T-cell (primary cell): ENCODE results near the gene IGSF6. TPM values are rescaled to one million over a fixed set of nuclear protein-coding genes. Genes with fewer than 3 reads are reported as not detected.

Experiments used
- ATAC-seq, 4 experiments: fragments of 200-7000 bp in 3 of 4; fragments of 150-1000 bp in 1 of 4; cut with Tn5 transposase; replicated peaks in 1 of 4; 1 replicate in 3 of 4; 2 replicates in 1 of 4; pipeline ENCODE4 v1.10.0; 2021; ENCODE audit warnings: moderate library complexity in 3 of 4, mild to moderate bottlenecking in 2 of 4, moderate number of reproducible peaks in 1 of 4
- CTCF ChIA-PET, 2 donors: fragments of 300-600 bp; sonication (Branson Sonifier 250); formaldehyde crosslinking; loops; one replicate each; lab custom pipeline; 2022; ENCODE audit warnings: antibody characterized with exemption in 2 of 2; lab: Charles Lee
- POLR2A ChIA-PET, 2 donors: fragments of 300-600 bp; sonication (Branson Sonifier 250); formaldehyde crosslinking; loops; one replicate each; lab custom pipeline; 2022; ENCODE audit warnings: antibody characterized with exemption in 2 of 2; lab: Charles Lee
- DNase-seq, 35 experiments: peaks; one replicate each; pipeline versions ENCODE4 v3.0.0 to v3.0.0-alpha.2; 2013 to 2023
- H3K27ac ChIP-seq: one replicate; pipeline ENCODE4 v1.5.1; 2013; ENCODE audit warnings: low read length
- H3K27me3 ChIP-seq, 2 experiments: replicated peaks in 1 of 2; 1 replicate in 1 of 2; 2 replicates in 1 of 2; pipeline versions ENCODE4 v1.6.1 to v1.7.0; 2013; ENCODE audit warnings: low read length in 1 of 2, mixed read lengths in 1 of 2; ENCODE audit not compliant: control insufficient read depth in 2 of 2, insufficient read depth in 2 of 2; ENCODE audit errors: extremely low read depth in 1 of 2
- H3K36me3 ChIP-seq, 2 donors: 1 replicate in 1 of 2; 2 replicates in 1 of 2; pipeline versions ENCODE4 v1.6.1 to v1.7.0; 2013; ENCODE audit warnings: low read length in 1 of 2; ENCODE audit not compliant: control insufficient read depth in 2 of 2, insufficient read depth in 1 of 2; ENCODE audit errors: extremely low read depth in 1 of 2
- H3K4me1 ChIP-seq, 2 experiments: 1 replicate in 1 of 2; 2 replicates in 1 of 2; pipeline versions ENCODE4 v1.6.1 to v1.7.0; 2013; ENCODE audit warnings: low read length in 2 of 2, mixed read lengths in 1 of 2; ENCODE audit not compliant: insufficient read depth in 2 of 2, control insufficient read depth in 1 of 2; ENCODE audit errors: extremely low read depth in 1 of 2
- H3K4me3 ChIP-seq, 2 donors: 1 replicate in 1 of 2; 2 replicates in 1 of 2; pipeline versions ENCODE4 v1.5.1 to v1.7.0; 2013; ENCODE audit warnings: mild to moderate bottlenecking in 2 of 2, low read length in 1 of 2, moderate library complexity in 1 of 2; ENCODE audit not compliant: control insufficient read depth in 1 of 2; ENCODE audit errors: extremely low read depth in 1 of 2
- H3K9me3 ChIP-seq: 2 replicates; pipeline ENCODE4 v1.7.0; 2013
- H3K27ac Mint-ChIP-seq, 2 donors: one replicate each; pipeline ENCODE4 v1.8.0; 2020 to 2021; ENCODE audit warnings: mild to moderate bottlenecking in 2 of 2, mixed read lengths in 2 of 2
- H3K27me3 Mint-ChIP-seq, 2 donors: one replicate each; pipeline ENCODE4 v1.8.0; 2021 to 2022; ENCODE audit warnings: mixed read lengths in 2 of 2
- H3K36me3 Mint-ChIP-seq: one replicate; pipeline ENCODE4 v1.8.0; 2021; ENCODE audit warnings: mixed read lengths
- H3K4me1 Mint-ChIP-seq, 3 donors: one replicate each; pipeline ENCODE4 v1.8.0; 2020 to 2022; ENCODE audit warnings: mixed read lengths in 3 of 3, mild to moderate bottlenecking in 1 of 3
- H3K4me3 Mint-ChIP-seq, 3 donors: one replicate each; pipeline ENCODE4 v1.8.0; 2020 to 2022; ENCODE audit warnings: mild to moderate bottlenecking in 3 of 3, mixed read lengths in 3 of 3, moderate library complexity in 3 of 3
- H3K9me3 Mint-ChIP-seq, 3 donors: one replicate each; pipeline ENCODE4 v1.8.0; 2020 to 2022; ENCODE audit warnings: mixed read lengths in 3 of 3
- WGBS: methylation state at CpG from one replicate; pipeline ENCODE4 v1.1.5; 2013; ENCODE audit warnings: missing lambda C conversion rate; ENCODE audit not compliant: insufficient coverage; 5-methylcytosine and 5-hydroxymethylcytosine counted together
- total RNA-seq, 35 experiments: library from RNA in 6 of 35; stranded (reverse) in 6 of 35; fragments of 120-200 nt in 1 of 35; gene quantifications; one replicate each; pipeline versions ENCODE4 v1.2.1 to v1.2.4 and lab custom pipeline; 2013 to 2026

Gene IGSF6
- total RNA-seq, 5 donors from 2014 or later (not counting 1 experiment from before 2014, with no cell fraction given), result 0.15 to 0.60 (median 0.28) TPM

DNA sequence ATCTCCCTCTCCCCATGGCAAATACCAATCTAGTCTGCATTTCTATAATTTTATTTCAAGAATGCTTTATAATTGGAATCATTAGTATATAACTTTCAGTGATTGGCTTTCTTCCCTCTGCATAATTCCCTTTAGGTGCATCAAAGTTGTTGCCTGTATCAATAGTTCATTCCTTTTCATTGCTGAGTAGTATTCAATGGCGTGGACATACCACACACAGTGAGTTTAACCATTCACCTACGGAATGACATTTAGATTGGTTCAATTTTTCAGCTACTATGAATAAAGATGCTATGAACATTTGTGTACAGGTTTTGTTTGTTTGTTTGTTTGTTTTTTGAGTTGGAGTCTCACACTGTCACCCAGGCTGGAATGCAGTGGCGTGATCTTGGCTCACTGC is 21.1 kb upstream of the IGSF6 start:
- no peak overlapping the region for H3K27ac ChIP-seq
- Mint-ChIP-seq H3K36me3 (peaks cover 3% of the 10 kb centered on the region), H3K4me1 (no peaks in the 10 kb centered on the region), H3K27ac (no peak overlapping the region), H3K4me3 (no peak overlapping the region), H3K27me3 (peaks cover 3 to 6% of the 10 kb centered on the region in 2 donors), H3K9me3 (peaks cover 4 to 5% (median 4%) of the 10 kb centered on the region in 3 donors)
- 100% methylated on average over 1 of the region's 3 CpGs for WGBS
- H3K36me3 ChIP-seq, result no peaks in the 10 kb centered on the region
- no peak overlapping the region for H3K4me3 ChIP-seq
- ChIA-PET POLR2A (no interaction called here), CTCF (no interaction called here)
- H3K27me3 ChIP-seq, result peaks cover 0 to 7% of the 10 kb centered on the region in 2 experiments
- no peaks in the 10 kb centered on the region for H3K4me1 ChIP-seq
- ATAC-seq (no peak), DNase-seq (no peak)
- no peaks in the 10 kb centered on the region for H3K9me3 ChIP-seq

DNA sequence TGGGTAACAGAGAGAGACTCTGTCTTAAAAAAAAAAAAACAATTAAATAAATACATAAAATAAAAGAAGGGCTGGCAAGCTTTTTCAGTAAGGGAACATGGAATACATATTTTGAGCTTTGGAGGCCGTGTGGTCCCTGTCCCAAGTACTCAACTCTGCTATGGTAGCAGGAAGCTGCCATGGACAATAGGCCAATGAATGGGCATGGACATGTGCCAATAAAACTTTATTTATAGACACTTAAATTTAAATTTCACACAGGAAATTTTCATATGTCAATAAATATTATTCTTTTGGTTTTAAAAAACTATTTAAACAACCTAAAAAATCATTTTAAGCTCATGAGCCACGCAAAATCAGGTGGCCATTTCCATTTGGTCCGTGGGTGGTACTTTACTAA is 15.2 kb upstream of the IGSF6 start:
- ATAC-seq (no peak), DNase-seq (no peak)
- 83% methylated on average over 3 of the region's 3 CpGs for WGBS
- Mint-ChIP-seq H3K4me1 (peaks cover 3 to 10% (median 10%) of the 10 kb centered on the region in 3 donors), H3K9me3 (no peaks in the 10 kb centered on the region), H3K36me3 (no peaks in the 10 kb centered on the region), H3K27ac (no peak overlapping the region), H3K4me3 (no peak overlapping the region), H3K27me3 (peaks cover 5 to 6% of the 10 kb centered on the region in 2 donors)
- H3K4me3 ChIP-seq, result no peak overlapping the region
- no peaks in the 10 kb centered on the region for H3K36me3 ChIP-seq
- no peaks in the 10 kb centered on the region for H3K9me3 ChIP-seq
- ChIA-PET CTCF (interaction anchor here (0.5 to 1.1 kb wide), 3 partner anchors 10 to 25 kb away, joined by 3 read pairs; no protein-coding TSS in a partner anchor), POLR2A (no interaction called here)
- H3K4me1 ChIP-seq, result peaks cover 3 to 7% of the 10 kb centered on the region in 2 experiments
- H3K27me3 ChIP-seq, result peaks cover 0 to 17% of the 10 kb centered on the region in 2 experiments
- no peak overlapping the region for H3K27ac ChIP-seq

DNA sequence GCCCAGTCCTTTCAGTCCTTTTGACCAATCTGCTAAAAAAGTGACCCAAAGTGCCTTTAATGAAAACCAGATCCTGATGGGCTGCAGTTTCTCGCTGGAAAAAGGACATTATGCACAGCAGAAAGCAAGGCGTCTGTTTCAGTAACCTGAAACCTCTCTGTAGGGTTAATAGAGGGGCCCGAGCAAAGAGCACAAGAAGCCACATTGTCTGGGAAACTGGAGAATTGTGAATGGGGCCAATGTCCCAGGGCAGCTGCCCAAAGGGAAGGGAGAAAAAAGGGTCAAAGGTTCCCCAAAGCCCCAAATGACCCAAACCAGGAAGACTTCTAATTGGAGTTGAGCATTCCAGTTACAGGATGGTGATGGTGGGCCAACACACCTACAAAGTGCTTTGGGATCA is 14.4 kb upstream of the IGSF6 start:
- Histone ChIP-seq H3K27ac (no peak overlapping the region), H3K27me3 (peaks cover 0 to 17% of the 10 kb centered on the region in 2 experiments), H3K36me3 (no peaks in the 10 kb centered on the region), H3K9me3 (no peaks in the 10 kb centered on the region), H3K4me1 (peaks cover 4 to 7% of the 10 kb centered on the region in 2 experiments), H3K4me3 (no peak overlapping the region)
- no peak overlapping the region for H3K27ac Mint-ChIP-seq
- H3K4me1 Mint-ChIP-seq, result peaks cover 4 to 16% (median 11%) of the 10 kb centered on the region in 3 donors
- no peaks in the 10 kb centered on the region for H3K9me3 Mint-ChIP-seq
- WGBS, result 86% methylated on average over 3 of the region's 3 CpGs
- peaks cover 5 to 6% of the 10 kb centered on the region in 2 donors for H3K27me3 Mint-ChIP-seq
- no peak for DNase-seq
- ATAC-seq, result no peak
- POLR2A ChIA-PET, result no interaction called here
- no peak overlapping the region for H3K4me3 Mint-ChIP-seq
- CTCF ChIA-PET, result interaction anchor here in 1 of 2 donors (1.6 kb wide), 1 partner anchor 9 kb away, joined by 10 read pairs; no protein-coding TSS in a partner anchor
- H3K36me3 Mint-ChIP-seq, result no peaks in the 10 kb centered on the region

DNA sequence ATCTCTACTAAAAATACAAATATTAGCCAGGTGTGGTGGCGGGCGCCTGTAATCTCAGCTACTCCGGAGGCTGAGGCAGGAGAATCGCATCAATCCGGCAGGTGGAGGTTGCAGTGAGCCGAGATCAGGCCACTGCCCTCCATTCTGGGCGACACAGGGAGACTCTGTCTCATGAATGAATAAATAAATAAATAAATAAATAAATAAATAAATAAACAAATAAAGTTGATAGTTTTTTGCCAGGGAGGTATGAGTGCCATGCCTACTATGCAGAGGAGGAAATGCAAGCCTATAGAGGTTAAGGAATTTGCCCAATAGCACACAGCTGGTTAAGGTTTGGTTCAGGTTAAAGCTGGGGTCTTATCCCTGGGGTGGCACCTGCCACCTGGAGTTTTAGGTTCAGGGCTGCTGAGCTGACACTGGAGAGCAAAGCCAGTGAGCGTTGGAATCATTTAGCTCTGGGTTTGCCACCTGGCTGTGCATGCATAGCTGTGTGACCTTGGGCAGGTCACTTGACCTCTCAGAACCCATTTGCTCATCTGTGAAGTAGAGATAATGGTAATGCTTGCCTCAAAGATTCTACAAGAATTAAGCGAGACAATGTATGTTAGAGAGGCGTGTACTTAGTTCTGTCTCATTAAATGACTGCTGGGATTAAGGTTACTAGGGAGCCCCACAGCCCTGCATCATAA is 12.5 kb upstream of the IGSF6 start:
- no peak for DNase-seq
- no peaks in the 10 kb centered on the region for H3K9me3 ChIP-seq
- H3K27me3 ChIP-seq, result peaks cover 0 to 17% of the 10 kb centered on the region in 2 experiments
- H3K36me3 Mint-ChIP-seq, result no peaks in the 10 kb centered on the region
- peaks cover 13 to 16% of the 10 kb centered on the region in 2 experiments for H3K4me1 ChIP-seq
- H3K4me1 Mint-ChIP-seq, result peaks cover 16 to 27% (median 23%) of the 10 kb centered on the region in 3 donors
- POLR2A ChIA-PET, result no interaction called here
- H3K4me3 Mint-ChIP-seq, result no peak overlapping the region
- no peaks in the 10 kb centered on the region for H3K9me3 Mint-ChIP-seq
- ATAC-seq, result no peak
- H3K36me3 ChIP-seq, result no peaks in the 10 kb centered on the region
- H3K27me3 Mint-ChIP-seq, result peaks cover 0 to 5% of the 10 kb centered on the region in 2 donors
- H3K27ac Mint-ChIP-seq, result no peak overlapping the region
- no peak overlapping the region for H3K4me3 ChIP-seq
- 100% methylated on average over 1 of the region's 10 CpGs for WGBS
- CTCF ChIA-PET, result interaction anchor here (0.6 to 1.6 kb wide), 3 partner anchors 8 to 654 kb away, joined by 3 to 10 read pairs (median 3); no protein-coding TSS in a partner anchor
- H3K27ac ChIP-seq, result no peak overlapping the region

DNA sequence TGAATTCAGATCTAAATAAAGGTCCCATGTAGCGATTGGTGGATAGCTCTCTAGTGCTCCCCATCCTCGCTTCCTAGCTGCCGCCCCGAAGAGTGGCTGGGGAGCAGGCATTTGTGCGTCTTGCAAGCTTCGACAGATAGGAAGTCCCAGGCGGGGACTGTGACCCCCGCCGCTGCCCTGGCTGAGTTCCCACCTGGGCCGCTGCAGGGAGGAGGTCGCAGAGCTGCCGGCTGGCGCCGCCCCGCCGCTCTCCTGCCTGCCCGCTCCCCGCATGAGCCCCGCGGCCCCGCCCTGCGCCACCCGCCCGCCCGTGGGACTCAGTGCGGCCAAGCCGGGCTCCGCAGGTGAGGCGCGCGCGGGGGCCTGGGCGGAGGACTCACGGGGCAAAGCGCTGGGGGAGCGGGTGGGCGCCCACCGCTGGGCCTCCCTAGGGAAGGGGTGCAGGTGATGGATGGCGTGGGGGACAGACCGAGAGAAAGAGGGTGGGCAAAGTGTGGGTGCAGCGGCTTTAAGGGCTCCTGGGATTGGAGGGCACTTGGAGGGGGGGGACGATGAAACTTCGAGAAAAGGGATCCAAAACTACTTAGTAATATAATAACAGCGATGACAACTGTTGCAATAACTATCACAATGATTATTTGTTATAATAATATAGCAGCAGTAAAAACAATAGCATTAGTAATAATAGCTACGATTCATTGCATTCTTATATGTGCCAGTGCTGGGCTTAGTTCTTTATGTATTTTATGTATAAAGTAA is 11.7 kb upstream of the IGSF6 start, which contains the start of gene OTOA:
Gene OTOA, plus strand, starts transcription at position 80 of the 759 bp plus-strand sequence. CDS start 14,547 bp downstream, outside the sequence.
- Histone ChIP-seq H3K27ac (no peak within 1 kb of the TSS), H3K27me3 (peaks cover 0 to 17% of the 10 kb centered on the region in 2 experiments), H3K4me1 (peaks cover 13 to 16% of the 10 kb centered on the region in 2 experiments), H3K9me3 (no peaks in the 10 kb centered on the region), H3K36me3 (no peaks in the 10 kb centered on the region), H3K4me3 (peak within 1 kb of the TSS; percentile 19 to 57)
- ATAC-seq (peak; percentile 77 to 82 (median 80)), DNase-seq (peak in 23 of 35 experiments; percentile 3 to 48 (median 23))
- Mint-ChIP-seq H3K9me3 (no peaks in the 10 kb centered on the region), H3K27me3 (peaks cover 0 to 5% of the 10 kb centered on the region in 2 donors), H3K4me3 (peak within 1 kb of the TSS; percentile 66 to 81 (median 75)), H3K27ac (peak within 1 kb of the TSS in 1 of 2 donors; percentile 36), H3K4me1 (peaks cover 18 to 30% (median 23%) of the 10 kb centered on the region in 3 donors), H3K36me3 (no peaks in the 10 kb centered on the region)
- 2% methylated on average over 39 of the region's 45 CpGs for WGBS
- ChIA-PET CTCF (interaction anchor here in 1 of 2 donors (0.9 kb wide), 1 partner anchor 45 kb away, joined by 3 read pairs; no protein-coding TSS in a partner anchor), POLR2A (no interaction called here)

DNA sequence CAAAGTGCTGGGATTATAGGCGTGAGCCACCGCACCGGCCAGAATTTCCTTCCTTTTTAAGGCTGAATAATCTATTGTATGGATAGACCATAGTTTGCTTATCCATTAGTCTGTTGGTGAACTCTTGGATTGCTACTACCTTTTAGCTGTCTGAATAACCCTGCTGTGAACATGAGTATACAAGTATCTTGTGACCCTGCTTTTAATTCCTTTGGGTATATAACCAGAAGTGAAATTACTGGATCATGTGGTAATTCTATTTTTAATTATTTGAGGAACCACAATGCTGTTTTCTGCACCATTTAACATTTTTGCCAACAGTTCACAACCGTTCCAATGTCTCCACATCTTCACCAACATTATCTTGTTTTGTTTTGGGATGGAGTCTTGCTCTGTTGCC is 6.7 kb upstream of the IGSF6 start:
- Mint-ChIP-seq H3K4me3 (no peak overlapping the region), H3K27me3 (peaks cover 0 to 2% of the 10 kb centered on the region in 2 donors), H3K27ac (no peak overlapping the region), H3K4me1 (peaks cover 41 to 60% (median 44%) of the 10 kb centered on the region in 3 donors), H3K9me3 (no peaks in the 10 kb centered on the region), H3K36me3 (peaks cover 14% of the 10 kb centered on the region)
- POLR2A ChIA-PET, result interaction anchor here in 1 of 2 donors (0.7 kb wide), 1 partner anchor 301 kb away, joined by 10 read pairs; no protein-coding TSS in a partner anchor
- 100% methylated on average over 3 of the region's 4 CpGs for WGBS
- no peak for ATAC-seq
- Histone ChIP-seq H3K9me3 (no peaks in the 10 kb centered on the region), H3K36me3 (peaks cover 0 to 13% of the 10 kb centered on the region in 2 donors), H3K4me3 (no peak overlapping the region), H3K27ac (no peak overlapping the region), H3K4me1 (peaks cover 14% of the 10 kb centered on the region in 2 experiments), H3K27me3 (peaks cover 0 to 5% of the 10 kb centered on the region in 2 experiments)
- no peak for DNase-seq
- CTCF ChIA-PET, result interaction anchor here in 1 of 2 donors (1.0 kb wide), 1 partner anchor 50 kb away, joined by 4 read pairs; no protein-coding TSS in a partner anchor
